Stimulated activated CD4-positive, alpha-beta T cell treated with anti-CD3 and anti-CD28 coated beads, Interleukin-2, amount 100 ng/mL, for 24 hours (primary cell): ENCODE results near the gene MYO9A.

Experiments used
- DNase-seq, 2 donors: peaks; one replicate each; pipeline ENCODE4 v3.0.0-alpha.2; 2020

Gene MYO9A

DNA sequence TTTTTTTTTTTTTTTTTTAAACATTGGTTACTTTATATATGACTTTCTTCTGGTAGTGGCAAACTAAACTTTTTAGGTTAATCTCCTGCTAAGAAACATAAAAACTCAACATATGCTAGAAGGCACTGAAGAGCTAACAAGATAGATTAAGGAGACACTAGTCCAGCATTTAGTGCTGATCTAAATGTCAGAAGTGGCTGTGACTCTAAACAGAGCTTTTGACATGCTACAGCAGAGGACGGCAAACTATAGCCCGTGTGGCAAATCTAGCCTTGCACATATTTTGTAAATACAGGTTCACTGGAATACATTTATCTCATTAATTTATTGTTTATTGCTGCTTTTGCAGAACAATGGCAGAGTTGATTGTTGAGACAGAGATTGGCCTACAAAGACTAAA lies 287.0 kb downstream of the MYO9A start:
- DNase-seq = no peak

DNA sequence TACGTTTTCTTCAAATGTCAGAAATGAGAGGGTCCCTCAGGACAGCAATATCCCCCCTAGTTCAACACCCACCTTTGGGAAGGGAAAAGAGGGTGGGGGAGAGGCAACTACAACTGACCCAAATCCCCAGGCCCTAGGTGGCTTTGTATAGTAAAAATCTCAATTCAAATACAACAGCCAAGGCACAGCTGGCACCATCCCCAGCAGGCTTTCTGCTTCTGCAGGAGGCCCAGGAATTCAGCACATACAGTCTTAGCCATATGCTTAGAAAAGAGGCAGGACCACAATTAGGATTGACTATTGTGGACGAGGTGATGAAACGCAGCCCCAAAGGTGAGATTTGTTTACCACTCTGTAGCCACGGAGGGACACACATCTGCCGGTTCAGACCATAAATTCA lies 291.8 kb downstream of the MYO9A start:
- no peak for DNase-seq

DNA sequence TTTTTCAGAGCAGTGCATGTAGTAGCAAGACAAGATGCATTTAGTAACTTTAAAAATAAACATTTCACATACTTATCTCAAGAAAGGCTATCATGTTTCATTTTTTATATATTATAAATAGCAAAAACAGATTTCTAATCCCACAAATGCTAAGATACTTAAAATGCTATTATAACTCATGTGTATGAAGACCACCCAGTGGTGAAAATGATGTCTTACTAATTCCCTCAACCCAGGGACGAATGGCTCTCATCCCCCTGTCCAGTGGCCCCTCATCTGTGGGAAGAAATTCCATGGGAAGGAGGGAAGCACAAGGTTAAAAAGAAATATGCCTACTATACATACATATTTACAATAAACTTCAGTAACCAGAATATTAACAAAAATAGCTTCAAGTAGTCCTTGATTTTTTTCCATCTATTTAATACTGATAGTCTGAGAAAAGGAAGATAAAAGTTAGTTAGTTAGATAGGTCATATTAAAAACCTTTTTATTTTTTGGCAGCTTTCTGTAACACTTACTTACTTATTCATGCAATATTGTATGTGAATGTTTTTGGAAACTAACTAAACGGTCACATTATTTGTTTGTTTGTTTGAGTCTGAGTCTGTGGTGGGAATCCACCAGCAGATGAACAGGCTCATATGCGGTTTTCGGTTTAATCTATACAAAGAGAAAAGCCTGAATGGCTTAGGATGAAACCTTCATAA lies 292.8 kb downstream of the MYO9A start:
- DNase-seq = no peak

DNA sequence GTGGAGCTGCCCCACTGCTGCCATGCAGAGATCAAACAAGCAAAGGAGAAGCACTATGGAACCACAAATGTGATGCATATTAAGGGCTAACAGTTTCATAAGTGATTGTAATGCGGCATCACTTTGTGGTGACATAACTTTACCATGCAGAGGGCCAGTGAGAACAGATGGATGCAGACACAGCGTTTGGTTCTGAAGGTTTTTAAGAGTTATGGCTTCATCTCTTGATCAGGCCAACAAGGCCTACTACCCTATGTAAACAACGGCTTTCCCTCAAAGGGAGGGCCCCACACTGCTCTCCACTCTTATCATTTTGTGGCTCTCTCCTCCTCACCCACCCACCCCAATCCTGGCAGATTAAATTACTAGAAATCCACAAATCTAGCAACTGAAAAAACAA lies 294.1 kb downstream of the MYO9A start:
- DNase-seq = no peak

DNA sequence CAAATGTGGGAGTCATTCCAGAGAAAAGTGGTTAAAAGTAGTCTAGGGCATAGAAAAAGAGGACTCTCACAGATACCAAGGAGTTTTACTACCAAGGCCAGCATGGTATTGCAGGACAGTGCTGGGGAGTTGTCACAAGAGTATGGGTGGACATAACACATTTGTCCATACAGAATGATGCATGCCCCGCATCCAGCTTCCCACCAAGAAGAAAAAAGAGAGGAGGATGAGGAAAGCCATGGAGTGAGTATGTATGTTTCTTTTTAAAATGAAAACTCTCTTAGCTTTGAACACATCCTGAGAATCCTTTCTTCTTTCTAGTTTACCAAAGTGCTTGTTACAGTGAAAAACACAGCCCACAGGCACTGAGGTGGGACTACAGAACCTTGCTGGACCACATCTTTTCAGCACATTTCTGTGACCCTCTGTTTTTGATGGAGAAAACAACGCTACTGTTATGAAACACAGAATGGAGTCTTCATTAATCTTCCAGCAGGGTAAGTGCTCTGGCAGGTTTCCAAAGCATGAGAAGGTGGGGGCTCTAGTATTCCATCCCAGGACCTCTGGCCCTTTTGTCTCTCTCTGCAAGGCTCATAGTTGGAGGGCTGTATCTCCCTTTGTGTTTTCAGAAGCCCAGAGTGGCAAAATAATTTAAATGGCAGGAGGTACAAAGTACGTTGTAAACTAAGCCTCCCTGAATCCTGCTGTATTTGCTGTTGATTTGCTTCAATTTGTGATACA lies 294.9 kb downstream of the MYO9A start:
- DNase-seq = no peak

DNA sequence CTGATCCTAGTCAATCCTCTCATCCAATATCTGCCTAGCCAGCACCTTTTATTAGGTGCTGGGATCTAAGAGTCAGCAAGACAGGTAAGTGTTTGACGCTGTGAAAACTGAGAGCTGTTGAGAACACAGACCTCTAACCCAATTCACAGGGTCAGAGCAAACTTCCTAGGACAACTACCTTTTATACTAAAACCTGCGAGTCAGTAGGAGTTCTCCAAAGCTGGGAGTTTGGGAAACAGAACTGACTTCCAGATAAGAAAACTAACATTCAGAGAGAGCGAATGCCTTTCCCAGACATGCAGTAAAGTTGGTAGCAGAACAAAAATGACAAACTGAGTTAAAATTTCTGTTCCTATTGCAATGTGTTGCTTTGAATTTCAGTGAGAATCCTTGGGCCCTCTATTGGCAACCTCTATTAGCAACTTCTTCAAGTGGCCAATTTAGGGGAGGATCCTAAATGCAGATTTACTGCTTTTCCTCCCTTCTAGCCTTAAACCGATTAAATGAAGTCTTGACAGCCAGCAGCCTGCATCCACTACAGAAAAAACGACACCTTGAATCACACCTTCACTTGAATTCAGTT lies 296.3 kb downstream of the MYO9A start:
- DNase-seq = no peak

DNA sequence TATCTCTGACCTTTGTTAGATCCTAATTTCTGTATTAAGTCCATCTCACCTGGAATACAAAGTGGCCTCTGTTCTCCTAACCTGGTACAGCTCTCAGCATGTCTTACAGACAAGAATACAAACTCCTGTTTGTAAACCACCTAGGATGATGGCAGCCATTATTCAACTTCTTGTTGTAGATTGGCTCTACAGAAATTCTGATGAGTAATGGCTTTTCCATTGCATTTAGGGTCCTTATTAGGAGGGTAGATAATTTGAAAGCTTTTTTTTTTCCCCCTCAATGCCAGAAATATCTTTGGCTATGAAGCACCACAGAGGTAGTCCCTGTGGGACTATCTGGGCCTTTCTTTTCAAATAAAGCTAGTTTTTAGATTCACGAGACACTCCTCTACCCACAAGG lies 297.8 kb downstream of the MYO9A start:
- DNase-seq = no peak

DNA sequence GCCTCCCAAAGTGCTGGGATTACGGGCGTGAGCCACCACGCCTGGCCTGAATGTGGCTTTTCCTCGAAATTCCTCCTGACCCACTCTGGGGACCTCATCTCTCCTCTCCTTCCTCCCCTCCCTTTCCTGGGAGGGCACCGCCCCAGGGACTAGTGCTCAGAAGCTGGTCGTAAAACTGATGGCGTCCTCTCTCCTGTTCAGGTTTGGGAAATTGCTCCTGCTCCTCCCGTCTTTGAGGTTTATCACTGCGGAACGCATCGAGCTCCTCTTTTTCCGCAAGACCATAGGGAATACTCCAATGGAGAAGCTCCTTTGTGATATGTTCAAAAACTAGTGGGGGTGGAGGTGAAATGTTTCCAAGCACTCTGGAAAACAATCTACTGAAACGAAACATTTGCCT lies 300.6 kb downstream of the MYO9A start:
- DNase-seq = no peak

DNA sequence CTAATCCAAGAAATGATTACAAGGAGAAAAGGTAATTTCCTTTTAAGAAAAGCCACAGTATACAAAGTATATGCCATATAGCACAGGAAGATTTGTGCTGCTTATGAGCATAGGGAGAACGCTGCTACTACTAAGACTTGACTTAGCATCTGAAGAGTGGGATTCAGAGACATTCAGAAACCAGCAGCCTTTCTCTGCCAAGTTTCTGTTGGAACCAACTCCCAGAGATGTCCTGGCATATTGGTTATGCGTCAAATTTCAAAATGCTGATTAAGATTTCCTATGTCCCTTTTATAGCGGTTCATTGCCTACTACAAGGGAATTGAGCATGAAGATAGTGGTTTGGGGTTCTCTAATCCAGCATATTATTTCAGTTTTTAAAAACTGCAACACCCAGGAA lies 302.6 kb downstream of the MYO9A start:
- DNase-seq = no peak

DNA sequence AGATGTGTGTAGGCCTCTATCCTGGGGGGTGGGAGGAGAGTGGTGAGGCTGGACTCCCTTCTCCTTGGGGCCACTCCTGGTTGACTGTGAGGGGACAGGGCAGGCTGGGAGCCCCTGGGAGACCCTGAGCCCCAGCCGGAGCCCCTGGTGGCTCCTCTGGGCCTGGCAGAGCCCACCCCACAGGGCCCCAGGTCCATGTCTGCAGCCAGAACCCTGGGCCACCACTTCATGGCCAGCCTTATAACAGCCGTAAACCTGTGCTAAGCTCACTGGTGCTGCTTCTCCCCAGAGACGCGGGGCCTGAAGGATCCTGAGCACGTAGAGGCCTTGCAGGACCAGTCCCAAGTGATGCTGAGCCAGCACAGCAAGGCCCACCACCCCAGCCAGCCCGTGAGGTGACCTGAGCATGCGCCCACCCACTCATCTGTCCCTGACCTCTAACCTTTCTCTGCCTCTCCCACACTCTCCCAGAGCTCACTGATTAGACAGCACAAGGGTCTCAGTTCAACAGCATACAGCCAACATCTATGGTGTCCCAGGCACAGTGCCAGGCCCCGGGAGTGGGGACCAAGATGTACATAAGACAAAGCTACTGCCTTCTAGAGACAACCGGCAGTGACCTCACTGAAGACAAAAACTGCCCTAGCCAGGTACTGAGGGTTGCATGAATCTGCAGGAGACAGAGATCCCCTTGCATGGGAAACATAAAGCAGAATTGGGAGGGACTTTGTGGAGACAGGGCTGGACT lies 304.1 kb downstream of the MYO9A start:
- no peak for DNase-seq

DNA sequence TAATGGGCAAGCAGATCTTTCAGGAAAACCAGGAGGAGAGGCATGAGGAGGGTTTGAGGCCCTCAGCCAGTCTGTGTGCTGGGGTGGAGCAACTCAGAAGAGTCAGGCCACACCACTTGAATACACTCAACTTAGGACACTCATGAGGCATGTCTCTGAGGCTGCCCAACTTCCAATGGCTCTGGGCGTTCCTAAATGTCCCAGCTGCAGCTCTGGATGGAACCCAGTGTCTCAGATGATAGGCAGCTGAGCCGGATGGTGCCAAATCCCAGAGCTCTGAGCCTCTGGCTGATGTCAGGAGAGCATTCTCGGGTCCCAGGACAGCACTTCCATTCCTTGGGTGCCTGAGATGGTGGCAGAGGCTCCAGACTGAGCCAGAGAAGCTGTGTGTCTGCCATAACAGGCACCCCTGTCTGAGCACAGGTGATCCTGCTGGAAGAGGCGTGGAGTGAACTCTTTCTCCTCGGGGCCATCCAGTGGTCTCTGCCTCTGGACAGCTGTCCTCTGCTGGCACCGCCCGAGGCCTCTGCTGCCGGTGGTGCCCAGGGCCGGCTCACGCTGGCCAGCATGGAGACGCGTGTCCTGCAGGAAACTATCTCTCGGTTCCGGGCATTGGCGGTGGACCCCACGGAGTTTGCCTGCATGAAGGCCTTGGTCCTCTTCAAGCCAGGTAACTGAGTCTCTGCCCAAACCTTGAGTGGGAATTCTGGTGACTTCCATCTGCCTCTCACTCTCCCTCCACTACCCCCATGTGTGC lies 304.8 kb downstream of the MYO9A start:
- no peak for DNase-seq

DNA sequence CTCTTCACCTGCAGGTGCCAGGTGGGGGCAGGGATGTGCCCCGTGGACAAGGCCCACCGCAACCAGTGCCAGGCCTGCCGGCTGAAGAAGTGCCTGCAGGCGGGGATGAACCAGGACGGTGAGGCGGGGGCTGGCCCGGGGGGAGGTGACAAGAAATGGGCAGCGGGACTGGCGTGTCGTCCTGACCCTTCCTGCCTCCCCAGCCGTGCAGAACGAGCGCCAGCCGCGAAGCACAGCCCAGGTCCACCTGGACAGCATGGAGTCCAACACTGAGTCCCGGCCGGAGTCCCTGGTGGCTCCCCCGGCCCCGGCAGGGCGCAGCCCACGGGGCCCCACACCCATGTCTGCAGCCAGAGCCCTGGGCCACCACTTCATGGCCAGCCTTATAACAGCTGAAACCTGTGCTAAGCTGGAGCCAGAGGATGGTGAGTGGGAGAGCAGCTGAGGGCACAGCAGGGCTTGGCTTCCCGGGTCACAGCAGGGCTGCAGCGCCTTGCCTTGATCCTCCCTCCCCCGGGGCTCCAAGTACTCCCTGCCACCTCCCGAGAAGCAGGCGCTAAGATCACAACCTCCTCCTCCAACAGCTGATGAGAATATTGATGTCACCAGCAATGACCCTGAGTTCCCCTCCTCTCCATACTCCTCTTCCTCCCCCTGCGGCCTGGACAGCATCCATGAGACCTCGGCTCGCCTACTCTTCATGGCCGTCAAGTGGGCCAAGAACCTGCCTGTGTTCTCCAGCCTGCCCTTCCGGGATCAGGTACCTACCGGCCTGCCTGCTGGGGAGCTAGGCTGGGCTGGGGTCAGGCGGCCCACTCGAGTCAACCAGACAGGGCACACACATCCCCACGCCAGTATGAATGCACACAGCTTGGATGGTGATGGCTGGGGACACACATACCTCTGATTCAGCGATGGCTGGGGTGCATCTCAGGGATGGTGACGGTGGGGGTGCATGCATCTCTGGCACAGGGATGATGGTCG lies 305.9 kb downstream of the MYO9A start:
- DNase-seq = no peak

DNA sequence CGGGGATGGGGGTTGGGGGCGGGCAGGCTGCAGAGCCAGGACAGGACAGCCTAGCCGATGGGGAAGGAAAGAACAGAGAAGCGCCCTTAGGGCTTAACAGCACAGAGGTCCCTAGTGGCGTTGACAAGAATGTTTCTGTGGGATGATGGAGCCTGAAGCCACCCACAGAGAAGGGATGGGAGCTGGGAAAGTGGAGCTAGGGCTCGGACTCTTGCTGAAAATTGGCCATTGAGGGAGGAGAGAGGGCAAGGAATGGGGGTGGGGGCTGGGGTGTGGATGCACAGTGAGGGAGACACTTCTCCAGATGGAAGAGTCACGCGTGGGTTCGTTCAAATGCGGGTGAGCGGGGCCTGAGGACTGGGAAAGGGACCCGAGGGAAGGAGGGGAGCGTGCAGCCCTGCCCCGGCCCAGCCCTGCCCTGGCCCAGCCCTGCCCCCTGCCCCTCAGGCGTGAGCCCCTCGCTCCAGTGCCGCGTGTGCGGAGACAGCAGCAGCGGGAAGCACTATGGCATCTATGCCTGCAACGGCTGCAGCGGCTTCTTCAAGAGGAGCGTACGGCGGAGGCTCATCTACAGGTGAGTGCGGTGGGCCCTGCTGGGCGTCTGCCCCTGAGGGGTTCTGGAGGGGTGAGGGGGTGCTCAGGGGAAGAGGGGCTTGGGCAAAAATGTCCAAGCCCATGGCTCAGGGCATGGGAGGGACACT lies 306.8 kb downstream of the MYO9A start:
- DNase-seq = no peak

DNA sequence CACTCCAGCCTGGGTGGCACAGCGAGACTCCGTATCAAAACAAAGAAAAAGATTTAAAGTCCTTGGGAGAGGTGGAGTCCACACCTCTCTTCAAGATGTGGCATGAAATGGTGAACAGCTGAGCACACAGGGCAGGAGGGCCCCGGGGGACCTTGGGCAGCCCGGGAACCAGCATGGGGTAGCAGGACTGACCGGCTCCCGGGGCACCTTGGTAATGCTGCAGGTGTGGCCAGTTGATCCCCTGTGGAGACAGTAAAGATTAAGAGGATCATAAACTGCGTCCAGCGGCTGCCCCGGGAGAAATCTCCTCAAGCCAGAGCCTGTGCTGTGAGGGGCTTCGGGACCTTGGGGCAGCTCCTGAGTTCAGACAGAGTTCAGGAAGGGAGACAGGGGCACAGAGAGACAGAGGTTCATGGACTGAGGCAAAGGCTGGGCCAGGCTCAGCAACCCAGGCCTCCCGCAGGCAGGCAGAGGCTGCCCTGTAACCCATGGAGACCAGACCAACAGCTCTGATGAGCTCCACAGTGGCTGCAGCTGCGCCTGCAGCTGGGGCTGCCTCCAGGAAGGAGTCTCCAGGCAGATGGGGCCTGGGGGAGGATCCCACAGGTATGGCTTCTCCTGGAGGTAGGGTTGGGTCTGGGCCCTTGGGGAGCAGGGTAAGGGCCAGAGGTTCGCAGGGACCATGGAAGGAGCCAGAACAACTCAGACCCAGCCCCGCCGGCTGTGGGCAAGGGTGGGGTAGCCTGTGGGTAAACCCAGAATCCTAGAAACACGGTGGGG lies 307.5 kb downstream of the MYO9A start, which contains the start of gene NR2E3:
Gene NR2E3 (plus strand): TSS at position 299 of the 780 bp plus-strand sequence. CDS start 190 bp downstream, at position 489.
- DNase-seq = no peak

DNA sequence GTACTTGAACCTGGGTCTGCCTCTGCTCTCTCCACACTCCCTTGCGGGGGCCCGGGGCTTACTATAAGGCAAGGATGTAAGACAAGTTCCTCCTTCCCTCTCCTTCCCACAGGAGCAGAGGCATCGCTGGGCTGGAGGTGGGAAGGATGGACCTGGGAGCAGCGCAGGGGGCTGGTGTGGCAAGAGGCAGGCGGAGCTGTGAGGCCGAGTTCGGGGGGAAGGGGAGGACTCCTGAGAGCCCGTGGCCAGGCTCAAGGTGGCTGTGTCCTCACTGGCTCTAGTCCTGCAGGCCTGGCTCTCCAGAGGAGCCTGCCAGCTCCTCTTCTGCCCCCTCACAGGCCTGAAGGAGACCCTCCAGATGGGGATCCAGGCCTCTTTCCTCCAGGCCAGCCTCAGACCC lies 308.6 kb downstream of the MYO9A start:
- DNase-seq = no peak

DNA sequence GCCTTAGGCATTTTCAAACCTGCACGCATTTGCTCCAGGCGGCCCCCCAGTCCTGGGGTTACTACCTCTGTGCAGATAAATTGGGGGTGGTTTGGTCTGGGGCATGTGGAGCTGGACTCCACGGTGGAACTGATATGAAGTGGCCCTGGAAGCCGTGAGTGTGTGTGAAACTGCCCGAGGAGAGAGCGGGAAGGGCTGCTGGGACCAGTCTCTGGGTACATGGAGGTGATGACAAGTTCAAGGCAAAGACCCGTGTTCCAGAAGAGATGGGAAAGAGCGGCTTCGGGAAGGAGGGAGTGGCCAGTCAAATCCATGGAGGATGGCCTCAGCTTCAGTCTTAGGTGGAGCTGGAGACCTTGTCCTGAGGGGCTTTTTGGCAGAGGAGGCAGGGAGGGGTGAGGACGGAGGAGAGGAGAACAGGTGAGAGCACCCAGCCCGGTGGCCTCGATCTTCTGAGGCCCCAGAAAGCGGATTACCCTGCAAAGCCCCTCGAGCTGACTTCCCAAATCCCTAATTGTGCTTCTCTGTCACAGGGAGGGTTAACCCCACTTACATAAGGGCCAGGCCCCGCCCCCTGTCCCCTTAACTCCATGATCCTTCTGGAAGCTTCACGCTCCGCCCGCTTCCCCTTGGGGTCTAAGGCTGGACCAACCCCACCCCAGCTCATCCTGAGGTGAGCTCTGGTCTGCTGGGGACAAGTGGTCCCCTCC lies 309.5 kb downstream of the MYO9A start:
- no peak for DNase-seq

DNA sequence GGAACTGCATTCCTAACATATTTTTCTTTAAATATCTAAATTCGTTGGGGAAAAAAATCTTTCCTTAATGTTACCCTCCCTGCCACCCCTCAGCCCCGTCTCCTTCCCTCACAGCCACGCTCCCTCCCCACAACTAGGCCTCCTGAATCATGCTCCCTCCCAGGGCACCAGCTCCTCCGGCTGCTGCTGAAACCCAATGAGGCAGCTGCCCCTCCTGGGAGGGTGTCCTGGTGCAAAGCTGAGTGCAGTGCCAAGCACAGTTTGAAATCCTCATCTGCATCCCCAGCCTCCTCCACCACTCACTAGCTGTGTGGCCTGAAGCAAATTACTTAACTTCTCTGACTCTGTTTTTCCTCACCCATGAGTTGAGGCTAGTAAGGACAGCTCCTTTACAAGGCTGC lies 310.3 kb downstream of the MYO9A start:
- no peak for DNase-seq

DNA sequence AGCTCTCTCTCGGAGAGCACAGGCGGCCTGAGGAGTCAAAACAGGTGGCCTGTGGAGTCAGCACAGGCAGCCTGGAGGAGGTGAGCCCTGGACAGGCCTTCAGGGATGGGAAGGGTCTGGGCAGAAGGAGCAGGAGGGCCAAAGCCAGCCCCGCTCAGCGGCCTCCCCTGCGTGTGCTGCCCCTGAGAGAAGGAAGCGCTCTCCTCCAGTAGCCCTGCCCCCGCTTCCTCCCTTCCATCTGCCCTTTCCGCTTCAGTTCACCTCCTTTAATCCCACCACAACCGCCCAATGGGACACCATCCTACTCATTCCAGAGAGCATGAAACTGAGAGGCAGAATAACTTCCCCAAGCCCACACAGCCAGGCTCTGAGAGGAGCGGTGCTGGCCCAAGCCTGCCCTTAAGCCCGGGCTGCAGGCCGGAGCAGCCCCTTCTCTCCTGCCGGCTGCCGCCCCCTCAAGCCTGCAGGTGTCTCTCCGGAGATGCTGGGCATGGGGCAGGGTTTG lies 310.8 kb downstream of the MYO9A start:
- no peak for DNase-seq

DNA sequence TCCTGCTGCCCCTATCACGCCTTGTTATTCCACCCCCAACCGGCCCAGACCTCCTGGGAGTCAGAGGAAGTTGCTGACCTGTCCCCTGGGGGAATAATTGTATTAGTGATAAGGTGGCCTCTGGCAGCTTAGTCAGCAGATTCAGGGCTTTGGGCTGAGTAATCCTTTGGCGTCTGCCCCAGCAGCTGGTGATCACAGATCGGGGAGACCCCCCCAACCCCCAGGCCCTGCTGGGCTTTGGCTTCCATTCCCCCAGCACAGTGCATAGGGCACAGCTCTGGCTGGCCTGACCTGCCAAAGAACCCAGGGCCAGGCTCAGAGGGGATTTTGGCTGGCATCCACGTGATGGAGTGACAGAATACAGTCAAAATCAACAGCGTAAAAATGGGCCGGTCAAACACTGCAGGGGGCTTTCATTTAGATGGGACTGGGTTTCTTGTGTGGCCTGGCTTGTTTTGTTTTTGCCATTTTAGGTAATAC lies 311.5 kb downstream of the MYO9A start:
- no peak for DNase-seq
